ENCODE measurements around the gene ADAMTS9. TPM values are rescaled to one million over a fixed set of nuclear protein-coding genes. Genes with fewer than 3 reads are reported as not detected.

ADAMTS9 gene
- total RNA-seq, 1 donor from 2014 or later, result 4.3 TPM

GRCh38 chr3:64612916-64613526 lies 74.8 kb downstream of the ADAMTS9 start:
- ATAC-seq, result no peak

GRCh38 chr3:64612082-64612860 lies 75.5 kb downstream of the ADAMTS9 start:
- ATAC-seq, result no peak

- ATAC-seq, result no peak
Measured at GRCh38 chr3:64608741-64609140, 79.1 kb downstream of the ADAMTS9 start.

- no peak for ATAC-seq
Measured at GRCh38 chr3:64607032-64607551, 80.7 kb downstream of the ADAMTS9 start.

- ATAC-seq, result no peak
Measured at GRCh38 chr3:64604313-64604712, 83.5 kb downstream of the ADAMTS9 start.

GRCh38 chr3:64601824-64602223 lies 86.0 kb downstream of the ADAMTS9 start:
- ATAC-seq, result no peak

- ATAC-seq, result no peak
Measured at GRCh38 chr3:64600246-64600950, 87.4 kb downstream of the ADAMTS9 start.

- no peak for ATAC-seq
Measured at GRCh38 chr3:64599651-64600050, 88.1 kb downstream of the ADAMTS9 start.

GRCh38 chr3:64595253-64595694 lies 92.5 kb downstream of the ADAMTS9 start:
- ATAC-seq, result peak; percentile 44

GRCh38 chr3:64594134-64594533 lies 93.7 kb downstream of the ADAMTS9 start:
- no peak for ATAC-seq

- ATAC-seq, result no peak
Measured at GRCh38 chr3:64593350-64593749, 94.5 kb downstream of the ADAMTS9 start.

GRCh38 chr3:64591615-64592014 lies 96.2 kb downstream of the ADAMTS9 start:
- no peak for ATAC-seq

GRCh38 chr3:64588380-64588779 lies 99.4 kb downstream of the ADAMTS9 start:
- ATAC-seq, result no peak

- no peak for ATAC-seq
Measured at GRCh38 chr3:64586952-64587351, 100.8 kb downstream of the ADAMTS9 start.

- ATAC-seq, result no peak
Measured at GRCh38 chr3:64584179-64584578, 103.6 kb downstream of the ADAMTS9 start.

GRCh38 chr3:64578797-64579196 lies 109.0 kb downstream of the ADAMTS9 start:
- ATAC-seq, result no peak

- ATAC-seq, result no peak
Measured at GRCh38 chr3:64578062-64578770, 109.6 kb downstream of the ADAMTS9 start.

- no peak for ATAC-seq
Measured at GRCh38 chr3:64576211-64576775, 111.5 kb downstream of the ADAMTS9 start.

GRCh38 chr3:64575211-64575844 lies 112.5 kb downstream of the ADAMTS9 start:
- peak; percentile 63 for ATAC-seq

- ATAC-seq, result no peak
Measured at GRCh38 chr3:64574194-64574593, 113.6 kb downstream of the ADAMTS9 start.

GRCh38 chr3:64571982-64572381 lies 115.8 kb downstream of the ADAMTS9 start:
- ATAC-seq, result no peak

Measured in esophagus mucosa (tissue), 1 donor.